GM18520 (cell line): ENCODE measurements around the gene ERN1.
A peak's percentile ranks its signal among the peaks of the same experiment; 100 is the strongest.
"Not testable (repeated sequence)": the region's sequence is repeated elsewhere in the genome, so short reads cannot be mapped to it uniquely, and the experiment has no call there.

Experiments used
- ATAC-seq: cut with Tn5 transposase; IDR thresholded peaks from one replicate; pipeline ENCODE4 v1.9.1; 2021; ENCODE audit not compliant: unreplicated experiment

The ERN1 gene

GRCh38 chr17:64129765-64130558 is at the start of gene ERN1:
TSS of gene ERN1 (minus strand) at chr17:64130144. CDS start at chr17:64130029, 115 bp downstream.
- peak; percentile 77 for ATAC-seq

GRCh38 chr17:64179024-64179423 is 49.1 kb upstream of the ERN1 start:
- not testable (repeated sequence) for ATAC-seq

DNA sequence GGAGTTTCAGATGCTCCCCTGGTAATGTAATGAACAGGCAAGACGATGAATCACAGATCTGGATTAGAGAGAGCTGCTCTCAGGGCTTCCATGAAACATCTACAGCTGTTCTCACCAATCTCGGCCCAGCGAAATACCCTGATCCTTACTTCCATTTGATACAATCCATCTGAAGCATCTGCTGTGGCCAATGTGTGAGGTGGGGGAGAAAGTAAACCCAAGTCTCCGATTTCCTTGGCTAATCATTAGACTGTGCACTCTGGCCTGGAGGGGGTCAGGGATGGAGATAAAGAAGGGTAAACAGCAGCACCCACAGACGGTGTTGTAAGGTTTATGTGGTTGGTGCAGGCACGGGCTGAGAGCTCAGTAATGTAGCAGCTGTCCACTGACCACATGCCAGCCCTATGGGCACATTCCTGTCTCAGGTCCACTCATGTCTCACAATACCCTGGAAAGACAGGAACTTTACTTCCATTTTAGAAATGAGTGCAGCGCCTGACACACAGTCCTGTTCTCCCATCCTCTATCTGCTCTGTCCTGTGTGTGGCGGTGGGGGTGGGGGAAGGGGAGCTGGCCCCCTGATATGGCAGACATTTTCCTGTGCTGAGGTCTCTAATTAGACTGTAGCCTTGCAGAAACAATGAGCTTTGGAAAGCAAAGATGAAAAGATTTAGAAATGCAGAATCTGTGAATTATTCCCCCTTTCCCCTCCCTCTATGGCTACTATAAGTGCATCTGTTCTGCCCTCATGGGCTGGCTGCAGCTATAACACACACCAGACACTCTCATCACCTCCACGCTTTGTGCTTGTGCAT is 48.3 kb upstream of the ERN1 start:
- ATAC-seq, result no peak

DNA sequence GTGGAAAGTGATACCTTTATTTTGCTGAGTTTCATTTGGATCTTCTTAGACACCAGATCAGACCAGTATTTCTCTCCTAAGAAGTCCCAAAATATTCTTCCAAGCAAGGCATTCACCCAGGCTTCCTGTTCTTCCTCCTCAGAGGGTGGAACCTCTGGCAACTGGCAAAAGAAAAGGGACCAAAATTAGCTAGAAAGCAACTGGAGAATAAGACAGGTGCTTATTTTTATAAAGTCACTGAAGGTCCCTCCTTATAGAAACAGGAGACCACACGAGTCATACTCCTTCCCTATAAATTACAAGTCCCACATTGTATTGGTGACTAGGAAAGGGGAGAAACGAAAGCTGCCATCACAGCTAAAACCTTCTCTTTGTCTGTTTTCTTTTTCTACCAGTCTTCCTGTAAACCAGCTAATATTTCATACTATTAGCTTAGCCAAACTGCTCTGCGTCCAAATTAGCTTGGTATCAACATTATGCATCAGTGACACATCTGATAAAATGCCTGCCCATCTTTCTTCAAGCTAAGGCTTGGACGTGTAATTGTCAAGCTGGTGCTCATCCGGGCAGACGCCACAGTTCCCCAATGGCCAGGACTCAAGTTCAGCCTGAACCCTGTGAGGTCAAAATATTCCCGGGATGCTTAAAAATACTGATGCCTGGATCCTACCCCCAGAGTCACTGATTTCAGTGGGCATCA is 47.5 kb upstream of the ERN1 start:
- no peak for ATAC-seq

DNA sequence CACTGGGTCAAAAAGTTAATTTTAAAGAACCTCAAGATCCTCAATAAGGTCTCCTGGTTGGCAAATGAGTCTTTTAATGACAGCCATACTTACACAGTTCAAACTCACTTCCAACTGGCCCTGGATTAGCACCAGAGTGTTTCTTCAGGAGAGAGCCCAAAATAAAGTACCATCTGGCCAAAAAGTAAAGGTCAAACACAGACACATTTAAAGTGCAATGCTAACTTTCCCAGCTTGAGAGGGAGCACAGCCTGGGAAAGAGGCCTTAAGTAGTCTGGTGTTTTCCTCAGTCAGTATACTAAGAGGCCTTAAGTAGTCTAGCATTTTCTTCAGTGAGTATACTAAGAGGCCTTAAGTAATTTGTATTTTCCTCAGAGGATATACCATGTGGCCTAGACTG is 46.6 kb upstream of the ERN1 start:
- ATAC-seq, result no peak

GRCh38 chr17:64174686-64175456 is 44.9 kb upstream of the ERN1 start:
- no peak for ATAC-seq

GRCh38 chr17:64173646-64174045 is 43.7 kb upstream of the ERN1 start:
- no peak for ATAC-seq

DNA sequence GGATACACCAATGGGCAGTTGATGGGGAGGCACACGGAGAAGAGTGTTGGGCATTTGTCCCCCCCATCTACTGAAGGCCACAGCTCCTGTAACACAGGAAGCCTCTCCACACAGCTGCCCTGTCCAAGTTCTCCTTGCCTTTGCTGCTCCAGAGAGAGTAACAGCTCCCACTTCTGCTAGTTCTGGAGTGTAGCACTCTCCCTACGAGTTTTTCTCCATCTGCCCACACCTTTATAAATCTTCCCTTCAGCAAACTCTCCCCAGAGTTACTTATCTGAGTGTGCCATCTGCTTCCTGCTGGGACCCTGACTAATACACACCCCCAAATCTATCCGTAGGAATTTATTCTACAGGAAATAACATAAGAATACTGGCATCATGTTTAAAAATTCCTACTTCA is 42.6 kb upstream of the ERN1 start:
- ATAC-seq, result no peak

DNA sequence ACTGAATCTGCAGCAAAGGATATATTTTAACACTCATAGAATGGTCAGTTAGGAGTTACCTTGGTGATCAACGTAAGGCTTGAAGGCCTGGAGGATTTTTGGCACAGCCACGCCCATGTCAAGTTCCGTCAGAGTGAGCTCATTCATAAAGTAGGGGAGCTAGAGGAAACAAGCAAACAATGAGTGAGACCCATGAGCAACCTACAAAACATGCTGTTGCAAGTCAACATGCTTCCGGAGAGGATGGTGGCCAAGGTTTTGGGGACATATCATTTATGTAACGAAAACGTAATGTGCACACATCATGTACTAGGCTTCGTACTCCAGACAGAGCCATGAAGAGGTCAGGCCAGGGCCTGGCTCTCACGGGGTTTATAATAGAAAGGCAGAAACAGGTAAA is 41.1 kb upstream of the ERN1 start:
- ATAC-seq, result no peak

DNA sequence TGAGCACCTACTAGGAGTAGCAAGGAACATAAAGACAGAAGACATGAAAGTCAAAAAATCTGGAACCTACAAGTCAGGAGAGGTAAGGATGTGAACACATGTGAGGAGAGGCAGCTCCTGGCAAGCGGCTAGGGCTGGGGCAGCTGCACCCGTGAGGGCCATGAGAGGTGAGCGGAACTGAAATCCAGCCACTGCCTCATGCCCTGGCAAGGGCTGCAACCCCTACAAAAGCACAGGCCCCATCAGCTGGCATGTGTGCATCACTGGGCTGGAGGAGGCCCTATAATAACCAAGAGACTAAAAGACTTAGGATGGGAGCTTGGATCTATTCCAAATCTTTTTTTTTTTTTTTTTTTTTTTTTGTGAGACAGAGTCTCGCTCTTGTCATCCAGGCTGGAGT is 40.3 kb upstream of the ERN1 start:
- no peak for ATAC-seq

GRCh38 chr17:64167666-64168065 is 37.7 kb upstream of the ERN1 start:
- ATAC-seq, result not testable (repeated sequence)

DNA sequence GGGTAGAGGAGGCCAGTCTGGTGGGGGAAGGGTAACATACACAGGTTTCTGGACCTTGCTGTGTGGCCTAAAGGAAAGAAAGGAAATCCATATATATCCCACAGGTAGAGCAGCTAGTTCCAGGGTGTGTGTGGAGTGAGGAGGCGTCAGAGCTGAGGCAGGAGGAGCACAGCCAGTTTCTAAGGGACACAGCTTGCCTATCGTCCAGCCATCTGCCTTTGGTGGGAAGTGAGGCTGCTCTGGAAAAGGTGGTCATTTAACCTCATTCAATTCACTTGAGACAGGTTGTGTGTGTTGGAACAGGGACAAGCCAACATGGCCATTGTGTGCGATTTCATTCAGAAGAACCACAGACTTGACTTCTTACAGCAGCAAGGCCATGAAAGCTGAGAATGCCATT is 36.9 kb upstream of the ERN1 start:
- ATAC-seq, result no peak

DNA sequence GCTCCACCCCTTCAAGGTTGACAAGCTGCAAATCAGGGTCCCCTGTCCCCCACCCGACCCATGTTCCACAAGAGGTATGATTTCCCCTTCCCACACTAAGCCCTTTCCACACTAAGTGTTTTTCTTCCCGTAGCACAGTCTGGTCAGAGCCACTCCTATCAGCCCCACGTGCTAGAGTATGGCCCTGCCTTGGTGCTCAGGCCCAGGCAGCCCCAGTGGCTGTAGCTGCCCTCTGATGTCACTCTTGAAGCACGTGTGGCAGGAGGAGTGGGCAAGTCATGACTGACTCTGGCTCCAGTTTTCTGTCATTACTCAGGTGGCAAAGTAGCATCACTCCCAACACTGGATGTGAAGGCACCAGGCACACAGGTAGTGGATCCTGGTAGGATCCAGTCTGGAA is 35.4 kb upstream of the ERN1 start:
- no peak for ATAC-seq

GRCh38 chr17:64164596-64165285 is 34.8 kb upstream of the ERN1 start:
- no peak for ATAC-seq

DNA sequence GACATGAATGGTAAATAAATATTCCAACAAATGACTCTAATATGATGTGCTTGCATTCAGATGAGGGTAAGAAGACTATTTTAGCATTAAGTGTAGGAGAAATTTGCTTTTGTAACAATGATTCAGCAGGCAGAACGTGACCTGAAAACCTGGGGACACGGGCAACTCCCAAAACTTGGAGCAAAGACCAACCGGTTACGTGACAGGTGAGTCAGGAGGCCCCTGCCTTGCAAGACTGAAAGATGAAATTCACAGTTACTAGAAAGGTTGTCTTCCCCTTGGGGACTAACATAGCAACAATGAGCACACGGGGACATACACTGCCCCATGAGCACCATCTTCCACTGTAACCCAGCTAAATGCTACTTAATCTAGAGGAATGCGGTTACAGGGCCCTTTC is 33.5 kb upstream of the ERN1 start:
- no peak for ATAC-seq

GRCh38 chr17:64162554-64162953 is 32.6 kb upstream of the ERN1 start:
- no peak for ATAC-seq

DNA sequence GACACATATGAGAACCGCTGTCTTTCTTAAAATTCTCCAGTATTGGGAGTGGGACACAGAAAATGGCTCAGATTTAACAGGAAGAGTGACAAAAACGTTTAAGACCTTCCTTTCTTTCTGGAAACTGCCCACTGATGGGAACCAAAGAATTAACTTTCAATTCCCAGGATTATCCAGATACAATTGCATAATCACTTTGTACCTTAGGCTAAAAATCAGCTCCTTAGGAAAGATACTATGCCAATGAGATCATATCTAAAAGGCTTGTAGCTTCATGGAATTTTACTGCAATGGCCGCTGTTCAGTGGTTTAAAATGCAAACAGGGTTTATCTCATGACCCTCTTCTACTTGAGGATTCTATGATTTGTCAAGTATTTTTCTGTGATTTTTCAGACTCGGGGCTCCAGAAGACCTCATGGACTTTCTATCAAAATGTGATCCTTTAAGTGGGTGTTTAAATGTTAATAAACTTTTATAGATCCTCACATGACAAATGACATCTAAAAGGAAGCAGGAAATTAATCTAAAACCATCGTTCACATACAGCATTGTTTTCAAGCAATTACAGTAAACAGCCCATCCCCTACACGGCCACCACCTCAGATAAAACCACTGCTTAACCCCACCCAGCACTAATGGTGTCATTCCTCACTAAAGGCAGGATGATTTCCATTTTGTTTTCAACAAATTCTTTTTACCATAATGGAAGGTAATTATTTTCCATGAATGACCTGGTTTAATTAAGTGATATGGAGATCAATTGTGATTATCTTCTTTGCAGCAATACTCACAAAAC is 31.6 kb upstream of the ERN1 start:
- no peak for ATAC-seq

- ATAC-seq, result no peak
Measured at GRCh38 chr17:64160378-64160777, 30.4 kb upstream of the ERN1 start.

DNA sequence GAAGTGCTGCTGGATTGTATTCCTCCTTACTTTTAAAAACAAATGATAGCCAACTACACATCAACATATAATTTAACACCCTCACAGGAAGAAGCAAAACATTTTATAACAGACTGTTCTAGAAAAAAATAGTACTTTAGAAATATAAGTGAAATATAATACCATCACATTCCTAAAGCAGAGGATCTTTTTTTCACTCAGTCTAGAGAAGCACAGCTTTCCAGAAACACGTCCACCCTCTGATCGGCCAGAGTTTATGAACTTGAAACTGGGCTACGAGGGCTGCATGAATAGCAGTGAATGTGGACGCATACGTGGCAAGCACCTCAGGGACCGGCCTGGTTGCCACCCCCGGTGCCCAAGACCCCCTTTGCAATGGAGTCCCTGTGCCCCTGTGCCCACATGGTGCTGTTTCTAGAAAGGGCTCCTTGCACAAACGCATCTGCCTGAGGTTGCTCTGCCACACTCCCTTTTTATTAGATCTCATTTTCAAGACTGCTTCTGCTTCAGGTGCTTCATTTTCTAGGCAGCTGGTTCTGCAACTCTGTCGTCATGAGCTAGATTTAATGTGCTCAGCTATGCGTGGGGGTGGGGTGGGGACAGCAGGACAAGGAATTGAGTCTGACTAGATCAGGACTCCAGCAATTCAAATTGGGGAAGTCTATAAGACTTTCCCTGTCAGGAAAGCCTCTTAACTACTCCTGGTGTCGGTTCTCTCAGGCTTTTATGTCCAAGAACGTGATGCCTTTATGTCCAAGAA is 29.1 kb upstream of the ERN1 start:
- ATAC-seq, result no peak
